GM21825 (cell line): ENCODE data around the gene OSBPL6.
A peak's percentile ranks its signal among the peaks of the same experiment; 100 is the strongest.

ENCODE experiments used
- ATAC-seq: cut with Tn5 transposase; IDR thresholded peaks from one replicate; pipeline ENCODE4 v1.9.1; 2021; ENCODE audit warnings: mild to moderate bottlenecking, moderate library complexity; ENCODE audit not compliant: unreplicated experiment

OSBPL6 gene

DNA sequence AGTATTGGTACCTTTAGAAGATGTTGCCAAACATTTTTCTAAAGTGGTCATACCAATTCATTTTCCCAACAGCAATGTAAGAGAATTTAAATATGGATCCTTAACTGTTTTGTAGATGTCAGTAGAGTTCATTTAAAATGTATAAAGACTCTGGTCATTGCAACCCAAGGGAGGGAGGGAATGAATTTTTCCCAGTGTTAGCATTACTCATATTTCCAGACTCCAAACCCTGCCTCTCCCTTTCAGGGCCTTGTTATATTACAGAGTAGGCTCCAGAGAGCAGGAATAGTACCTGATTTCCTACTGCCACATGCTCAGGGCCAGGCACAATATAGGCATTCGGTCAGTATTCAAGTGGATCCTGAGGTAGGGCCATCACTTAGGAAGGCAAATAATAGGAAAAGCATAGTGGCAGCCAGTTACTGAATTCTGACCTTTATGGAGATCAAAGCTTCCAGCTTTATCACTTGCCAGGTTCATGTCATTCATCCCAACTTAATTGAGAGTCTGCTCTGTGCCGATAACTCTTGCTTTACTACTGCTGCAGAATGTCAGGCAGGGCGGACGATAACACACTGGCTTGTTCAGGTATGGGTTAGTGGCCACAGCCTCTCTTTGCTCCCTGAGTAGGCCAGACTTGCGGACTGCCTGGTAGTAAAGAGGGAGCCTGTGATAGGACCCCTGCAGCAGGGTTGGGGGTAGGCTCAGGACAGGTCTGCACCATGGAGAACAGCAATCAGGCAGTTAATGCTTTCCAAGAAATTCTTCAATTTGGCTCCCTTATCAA, 75.3 kb downstream of the OSBPL6 start:
- ATAC-seq: no peak

DNA sequence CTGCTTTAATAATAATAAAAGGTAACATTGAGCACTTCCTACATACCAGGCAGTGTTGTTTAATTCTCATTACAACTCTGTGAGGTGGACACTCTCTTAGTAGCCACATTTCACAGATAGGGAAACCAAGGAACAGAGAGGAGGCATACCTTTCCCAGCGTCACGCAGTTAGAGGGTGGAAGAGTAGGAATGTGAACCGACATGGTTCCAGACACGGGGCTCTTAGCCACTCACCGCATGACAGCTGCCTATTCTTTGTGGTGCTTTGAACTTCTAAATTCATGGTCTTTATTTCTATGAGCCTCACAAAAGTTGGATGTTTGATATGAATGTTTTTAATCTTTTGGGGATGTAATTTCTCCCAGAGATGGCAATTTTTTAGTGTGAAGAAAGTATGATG, 76.0 kb downstream of the OSBPL6 start:
- no peak for ATAC-seq

DNA sequence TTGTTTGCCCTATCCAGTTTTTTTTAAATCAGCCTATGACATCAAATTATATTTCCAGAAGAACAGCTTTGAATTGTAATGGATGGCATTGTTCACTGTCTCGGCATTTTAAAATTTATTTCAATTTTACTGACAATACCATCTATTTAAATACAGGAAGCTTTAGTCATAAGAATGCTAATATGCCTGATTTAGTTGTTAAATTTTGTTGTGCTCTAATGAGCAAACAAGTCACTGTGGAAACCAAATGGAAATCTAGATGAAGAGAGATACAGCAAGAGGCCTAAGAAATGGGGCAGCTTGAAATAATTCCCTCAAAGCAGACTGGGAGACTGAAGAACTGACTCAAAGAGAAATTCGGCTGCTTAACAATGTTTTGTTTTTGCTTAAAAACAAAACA, 76.8 kb downstream of the OSBPL6 start:
- ATAC-seq: no peak

DNA sequence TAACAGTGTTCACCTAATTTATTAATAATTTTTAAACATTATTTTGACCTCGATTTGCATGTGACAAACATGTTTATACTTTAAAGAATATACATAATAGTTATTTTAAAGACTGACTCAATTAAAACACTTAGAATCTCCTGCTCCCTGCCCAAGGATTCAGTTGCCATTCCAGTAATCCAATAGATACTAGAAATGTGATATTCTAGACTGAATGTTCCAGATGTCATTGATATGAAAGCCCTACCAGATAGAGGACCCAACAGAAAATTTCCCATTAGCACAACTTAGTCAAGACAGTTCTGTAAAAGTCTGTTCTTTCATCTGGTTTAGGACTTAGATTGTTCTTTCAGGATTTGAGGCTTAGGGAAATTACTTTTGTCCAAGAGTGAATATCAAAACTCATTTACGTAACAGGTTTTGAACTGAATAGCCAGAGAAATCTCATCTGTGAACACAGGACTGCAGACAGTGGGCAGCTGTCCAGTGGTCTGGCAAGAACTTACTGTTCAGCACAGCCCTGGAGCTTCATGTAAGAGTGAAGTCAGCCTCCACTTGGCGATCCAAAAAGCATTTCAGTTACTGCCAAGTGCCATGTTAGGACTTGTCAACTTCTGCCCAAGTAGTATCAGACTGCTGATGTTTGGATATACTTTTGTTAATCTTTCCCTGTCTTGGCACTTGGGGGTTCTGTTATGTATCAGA, 77.5 kb downstream of the OSBPL6 start:
- no peak for ATAC-seq

DNA sequence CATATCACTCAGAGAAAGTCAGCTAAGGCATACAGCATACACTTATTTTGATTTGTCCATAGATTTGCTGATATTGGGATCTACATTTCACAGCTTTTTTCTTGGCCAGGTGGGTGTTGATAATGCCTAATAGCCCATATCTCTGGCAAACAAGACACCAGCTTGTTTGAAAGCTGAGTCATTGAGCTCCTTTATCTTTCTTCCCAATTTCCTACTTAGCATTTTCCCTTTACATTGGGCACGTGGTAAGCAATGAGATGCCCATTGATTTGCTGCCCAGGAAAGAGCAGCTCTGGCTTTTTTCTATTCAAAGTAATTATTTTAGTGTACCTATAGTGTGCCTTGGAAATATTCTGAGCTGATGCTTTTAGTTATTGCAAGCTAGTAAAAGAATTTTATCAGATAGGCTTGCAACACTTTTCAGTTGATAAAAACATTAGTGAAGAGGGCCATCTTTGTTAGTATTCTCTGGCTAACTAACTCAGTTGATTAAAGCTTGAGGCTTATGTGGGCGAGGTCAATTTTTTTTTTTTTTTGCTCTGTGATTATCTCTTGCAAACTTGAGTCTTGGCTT, 79.6 kb downstream of the OSBPL6 start:
- ATAC-seq: no peak

DNA sequence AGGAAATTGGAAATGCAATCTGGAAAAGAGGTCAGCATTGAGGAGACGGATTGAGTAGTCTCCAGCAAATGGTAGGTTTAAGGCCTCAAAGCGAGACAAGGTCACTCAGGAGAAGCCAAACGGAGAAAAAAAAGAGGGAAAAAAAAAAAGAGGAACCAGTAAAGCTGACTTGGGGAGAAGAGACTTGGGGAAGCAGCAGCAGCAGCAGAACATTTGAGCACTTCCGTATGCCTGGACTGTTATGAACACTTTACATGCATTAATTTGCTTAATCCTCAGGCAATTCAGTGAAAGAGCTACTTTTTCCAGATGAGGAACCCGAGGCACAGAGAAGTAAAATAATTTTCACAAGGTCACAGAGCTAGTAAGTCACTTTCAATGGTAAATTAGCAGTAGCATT, 81.3 kb downstream of the OSBPL6 start:
- no peak for ATAC-seq

DNA sequence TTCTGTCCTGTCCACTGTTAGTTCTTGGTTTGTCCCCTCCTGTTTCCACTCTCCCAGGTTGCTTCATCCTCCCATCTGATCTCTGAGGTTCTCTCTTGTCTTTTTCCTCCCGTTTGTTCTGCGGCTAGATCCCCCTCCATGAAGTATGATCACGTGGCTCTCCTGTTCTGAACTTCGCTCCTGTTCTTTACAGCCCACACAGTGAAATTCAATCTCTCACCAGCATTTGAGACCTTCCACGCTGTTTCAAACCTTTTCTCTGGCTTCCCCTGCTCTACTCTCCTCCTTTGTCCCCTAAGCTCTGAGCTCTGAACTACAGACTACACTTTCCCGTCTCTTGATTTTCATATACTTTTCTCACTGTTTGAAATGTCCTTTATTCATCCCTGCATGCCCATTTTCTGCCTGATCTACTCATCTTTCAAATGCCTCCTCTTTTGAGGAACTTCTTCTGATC, 83.5 kb downstream of the OSBPL6 start:
- no peak for ATAC-seq

DNA sequence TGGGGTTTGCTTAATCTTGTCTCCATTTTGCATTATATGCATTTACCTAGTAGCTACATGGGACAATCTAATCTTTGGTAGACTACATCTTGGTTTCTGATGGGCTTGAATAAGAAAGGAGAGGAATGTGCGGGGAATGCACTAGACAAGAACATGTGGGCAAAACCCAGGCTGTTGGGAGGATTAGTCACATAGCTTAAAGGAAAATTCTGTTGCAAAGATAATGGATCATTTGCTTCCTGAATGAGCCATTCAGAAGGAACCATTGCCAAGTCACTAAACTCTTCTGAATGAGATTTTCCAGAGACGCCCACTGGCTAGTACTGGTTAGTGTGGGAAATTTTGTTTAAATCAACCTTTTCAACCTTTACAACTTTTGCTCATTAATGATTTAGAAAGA, 84.8 kb downstream of the OSBPL6 start:
- no peak for ATAC-seq

DNA sequence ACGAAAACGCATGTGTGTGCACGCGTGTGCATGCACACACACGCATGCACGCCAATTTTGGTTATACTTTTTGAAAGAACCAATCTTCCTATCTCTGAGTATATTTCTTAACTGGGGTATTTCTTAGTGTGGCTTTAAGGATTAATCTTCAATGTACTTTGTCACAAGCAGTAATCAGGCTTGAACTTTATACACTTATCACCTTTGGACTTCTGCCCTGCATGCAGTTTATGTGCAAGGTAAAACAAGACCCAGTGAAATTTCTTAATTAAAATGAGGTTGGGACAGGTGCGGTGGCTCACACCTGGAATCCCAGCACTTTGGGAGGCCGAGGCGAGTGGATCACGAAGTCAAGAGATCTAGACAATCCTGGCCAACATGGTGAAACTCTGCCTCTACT, 85.3 kb downstream of the OSBPL6 start:
- ATAC-seq: no peak

DNA sequence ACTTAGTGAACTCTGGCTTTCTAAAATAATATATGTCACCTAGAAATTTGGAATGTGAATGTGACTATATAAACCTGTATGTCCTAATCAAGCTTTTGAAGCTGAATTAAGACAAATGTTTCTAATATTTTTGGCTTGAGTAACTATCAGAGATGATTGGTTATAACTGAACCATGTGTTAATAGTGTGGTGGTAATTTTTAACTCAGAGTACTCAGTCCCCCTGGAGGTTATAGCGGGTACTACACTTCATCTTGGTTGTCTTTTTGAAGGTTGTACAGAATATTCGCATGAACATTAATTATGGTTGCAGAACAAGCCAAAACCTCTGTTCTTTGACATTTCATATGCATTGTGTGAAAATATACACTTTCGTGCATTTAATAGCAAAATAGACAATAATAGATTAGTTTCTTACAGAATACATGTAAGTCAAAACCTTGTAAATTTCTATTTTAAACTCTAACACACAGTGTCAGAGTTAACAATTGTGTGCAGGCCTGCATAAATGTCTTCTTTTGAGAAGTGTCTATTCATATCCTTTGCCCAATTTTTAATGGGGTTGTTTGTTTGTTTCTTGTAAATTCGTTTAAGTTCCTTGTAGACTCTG, 86.0 kb downstream of the OSBPL6 start:
- ATAC-seq: peak; percentile 79

DNA sequence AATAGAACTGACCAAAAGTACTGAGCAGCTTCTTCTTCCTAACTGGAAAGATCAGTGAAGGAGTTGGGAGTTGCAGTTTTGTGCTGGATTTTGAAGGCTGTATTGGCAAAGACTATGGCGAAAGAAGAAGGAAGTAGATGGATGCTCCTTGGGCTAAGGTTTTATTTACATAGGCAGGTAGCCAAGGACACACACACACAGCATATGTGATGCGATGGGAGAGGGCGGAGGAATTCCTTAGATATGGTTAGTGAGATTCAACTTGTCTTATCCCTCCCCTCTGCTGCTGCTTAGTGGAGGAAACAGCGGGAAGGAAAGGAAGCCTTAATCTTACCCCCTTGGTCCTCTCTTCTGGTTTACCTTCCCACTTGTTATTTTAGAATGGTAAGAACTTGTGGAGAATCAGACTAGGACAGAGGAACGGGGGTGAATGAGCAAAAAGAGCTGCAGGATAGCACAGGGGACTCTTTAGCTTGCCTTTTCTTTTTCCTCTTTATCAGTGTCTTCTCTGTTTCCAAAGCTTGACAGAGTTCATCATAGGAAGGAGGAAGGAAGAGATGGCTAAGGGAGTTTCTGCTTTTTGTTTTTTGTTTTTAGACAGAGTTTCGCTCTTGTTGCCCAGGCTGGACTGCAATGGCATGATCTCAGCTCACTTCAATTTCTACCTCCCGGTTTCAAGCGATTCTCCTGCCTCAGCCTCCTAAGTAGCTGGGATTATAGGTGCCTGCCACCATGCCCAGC, 87.9 kb downstream of the OSBPL6 start:
- ATAC-seq: no peak

DNA sequence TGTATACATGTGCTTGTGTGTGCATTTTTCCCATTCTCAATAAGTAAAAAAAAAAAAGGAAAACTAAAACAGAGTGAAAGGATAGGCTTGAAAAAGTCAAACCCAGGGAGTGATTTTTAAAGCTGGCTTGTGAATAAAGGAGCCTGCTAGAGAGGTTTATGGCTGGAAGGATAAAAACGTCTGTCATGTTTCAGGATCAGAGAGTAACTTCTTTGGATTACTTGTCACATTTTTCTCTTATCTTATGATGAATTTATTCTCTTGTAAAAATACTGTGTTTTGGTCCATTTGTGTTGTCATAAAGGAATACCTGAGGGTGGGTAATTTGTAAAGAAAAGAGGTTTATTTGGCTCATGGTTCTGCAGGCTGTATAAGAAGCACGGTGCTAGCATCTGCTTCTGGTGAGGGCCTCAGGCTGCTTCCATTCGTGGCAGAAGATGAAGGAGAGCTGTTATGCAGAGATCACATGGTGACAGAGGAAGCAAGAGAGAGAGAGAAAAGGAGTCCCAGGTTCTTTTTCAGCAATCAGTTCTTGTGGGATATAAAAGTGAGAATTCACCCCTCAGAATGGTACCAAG, 89.1 kb downstream of the OSBPL6 start:
- no peak for ATAC-seq

DNA sequence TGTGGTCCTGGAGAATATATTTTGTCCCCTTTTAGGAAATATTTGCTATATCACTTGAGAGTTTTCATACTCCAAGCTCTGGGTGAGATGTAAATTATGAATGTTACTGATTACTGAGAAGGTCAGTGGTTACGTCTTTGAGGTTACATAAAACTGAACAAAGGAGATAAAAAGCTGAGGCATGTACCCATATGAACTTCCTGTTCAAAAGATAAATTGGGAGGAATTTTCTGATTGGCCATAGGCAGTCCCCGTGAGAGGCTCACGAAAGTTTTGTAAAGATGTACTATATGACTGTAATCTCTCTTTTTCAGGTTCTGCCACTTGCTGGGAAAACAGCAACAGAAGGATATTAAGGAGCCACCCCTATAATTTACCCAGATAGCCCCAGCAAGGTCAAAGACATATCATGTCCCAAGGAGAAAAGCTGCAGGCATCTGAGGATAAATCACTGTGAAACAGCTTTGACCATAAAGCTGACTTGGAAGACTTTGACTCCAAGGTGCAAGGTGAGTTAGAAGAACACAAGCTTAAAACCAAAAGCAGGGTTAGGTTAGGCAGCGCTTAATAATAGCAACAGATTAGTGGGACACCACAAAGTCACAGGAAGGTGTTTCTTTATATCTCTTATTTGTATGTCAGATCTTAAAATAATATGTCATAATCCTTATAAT, 90.4 kb downstream of the OSBPL6 start:
- no peak for ATAC-seq

DNA sequence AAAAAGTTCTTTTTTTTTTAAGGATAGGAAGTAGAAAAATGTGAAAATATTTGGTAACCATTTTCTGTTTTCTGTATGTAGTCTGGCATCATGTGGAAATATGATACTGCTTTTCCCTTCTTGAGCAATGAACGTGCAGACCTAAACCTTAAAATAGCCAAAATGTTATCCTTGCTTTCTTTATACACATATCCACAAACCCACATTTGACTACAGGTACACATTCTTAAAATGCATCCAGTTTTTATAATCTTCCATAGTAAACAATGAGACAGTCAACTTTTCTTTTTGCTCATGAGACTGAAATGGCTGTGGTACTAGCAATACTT, 90.9 kb downstream of the OSBPL6 start:
- no peak for ATAC-seq

DNA sequence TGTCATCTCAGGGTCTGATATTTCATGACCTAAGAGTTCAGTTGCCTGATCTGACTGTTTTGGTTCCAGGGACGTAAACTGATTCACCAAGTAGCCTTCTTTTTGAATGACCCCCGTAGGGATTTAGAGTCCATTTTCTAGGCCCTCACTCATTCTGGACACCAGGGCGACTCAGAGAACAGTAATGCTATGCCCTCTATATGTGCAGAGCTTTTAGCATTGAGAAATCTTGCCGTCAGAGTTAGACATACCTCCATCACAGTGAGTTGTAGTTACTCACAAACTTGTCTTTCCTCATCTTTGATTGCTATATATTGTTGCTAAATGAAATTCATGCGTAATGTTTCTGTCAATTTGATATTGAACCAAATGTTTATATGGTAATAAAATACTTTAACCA, 92.3 kb downstream of the OSBPL6 start:
- ATAC-seq: no peak

DNA sequence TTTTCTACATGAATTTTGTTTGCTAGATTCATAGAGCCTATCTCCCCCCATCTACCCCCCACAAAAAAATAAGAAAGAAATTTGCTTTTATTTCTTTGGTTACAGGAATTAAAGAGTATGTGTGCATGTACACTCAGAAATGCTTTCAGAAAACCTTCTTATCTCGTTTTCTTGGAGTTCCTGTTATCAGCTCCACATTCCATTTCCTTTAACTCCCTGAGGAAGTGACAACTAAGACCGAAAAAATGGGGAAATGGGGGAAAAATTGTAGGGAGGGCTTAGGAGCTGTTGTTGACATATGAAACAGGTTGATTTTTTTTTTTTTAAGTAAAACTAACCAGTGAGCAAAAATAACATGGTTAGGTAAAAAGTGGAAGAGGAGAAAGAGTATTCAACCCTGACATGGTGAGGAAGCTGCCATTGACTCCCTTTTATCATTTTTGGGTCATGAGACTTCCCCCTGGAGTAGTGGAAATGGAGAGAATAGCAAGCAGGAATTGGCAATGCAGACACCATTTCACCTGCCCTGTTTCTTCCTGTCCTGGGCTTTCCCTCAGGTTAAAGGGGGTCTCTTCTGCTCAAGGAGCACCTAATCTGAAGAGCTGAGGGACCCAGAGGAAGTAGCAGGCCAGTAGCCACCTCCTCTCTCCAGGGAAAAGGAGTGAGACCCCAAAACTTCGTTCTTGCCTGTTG, 93.5 kb downstream of the OSBPL6 start:
- no peak for ATAC-seq

DNA sequence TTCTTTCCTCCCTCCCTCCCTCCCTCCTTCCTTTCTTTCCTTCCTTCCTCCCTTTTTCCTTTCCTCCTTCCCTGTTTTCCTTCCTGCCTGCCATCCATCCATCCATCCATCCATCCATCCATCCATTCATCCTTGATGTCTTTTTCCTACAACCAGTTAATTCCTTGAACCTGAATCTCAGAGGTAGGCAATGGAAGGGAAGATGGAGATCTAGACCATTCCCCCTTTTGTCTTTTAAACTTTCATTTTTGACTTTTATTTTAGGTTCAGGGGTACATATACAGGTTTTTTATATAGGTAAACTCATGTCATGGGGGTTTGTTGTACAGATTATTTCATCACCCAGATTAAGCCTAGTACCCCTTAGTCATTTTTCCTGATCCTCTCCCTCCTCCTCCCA, 97.4 kb downstream of the OSBPL6 start:
- ATAC-seq: no peak

DNA sequence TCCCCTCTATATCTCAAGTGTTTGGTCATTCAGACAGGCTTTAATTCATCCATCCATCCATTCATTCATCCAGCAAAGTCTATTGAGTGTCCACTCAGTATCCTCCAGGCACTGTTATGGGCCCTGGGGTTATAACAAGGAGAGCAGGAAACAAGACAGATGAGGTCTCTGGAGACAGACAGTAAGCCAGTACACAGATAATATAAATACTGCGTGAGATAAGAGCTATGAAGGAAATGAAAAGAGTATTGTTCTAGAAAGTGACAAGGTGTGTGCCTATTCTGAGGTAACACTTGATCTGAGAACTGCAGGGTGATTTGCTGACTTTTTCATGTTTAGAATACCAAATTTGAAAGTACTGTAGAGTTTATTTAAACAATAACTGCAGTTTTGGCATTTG, 98.3 kb downstream of the OSBPL6 start:
- no peak for ATAC-seq

DNA sequence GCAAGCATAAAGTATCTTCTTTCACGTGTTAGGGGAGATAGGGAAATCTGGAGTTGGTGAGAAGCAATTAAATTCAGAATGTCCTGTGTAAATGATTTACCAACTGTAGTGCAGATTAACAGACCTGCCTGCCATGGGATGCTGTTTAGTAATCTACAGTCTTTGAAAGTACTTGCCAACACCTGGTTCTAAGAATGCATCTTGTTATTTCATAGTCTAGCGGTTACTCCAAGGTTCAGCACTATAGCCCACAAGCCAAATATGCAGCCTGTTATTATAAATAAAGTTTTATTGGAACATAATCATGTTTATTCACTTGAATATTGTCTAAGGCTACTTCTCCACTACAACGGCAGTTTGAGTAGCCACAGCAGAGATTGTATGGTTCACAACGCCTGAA, 100.8 kb downstream of the OSBPL6 start:
- no peak for ATAC-seq

DNA sequence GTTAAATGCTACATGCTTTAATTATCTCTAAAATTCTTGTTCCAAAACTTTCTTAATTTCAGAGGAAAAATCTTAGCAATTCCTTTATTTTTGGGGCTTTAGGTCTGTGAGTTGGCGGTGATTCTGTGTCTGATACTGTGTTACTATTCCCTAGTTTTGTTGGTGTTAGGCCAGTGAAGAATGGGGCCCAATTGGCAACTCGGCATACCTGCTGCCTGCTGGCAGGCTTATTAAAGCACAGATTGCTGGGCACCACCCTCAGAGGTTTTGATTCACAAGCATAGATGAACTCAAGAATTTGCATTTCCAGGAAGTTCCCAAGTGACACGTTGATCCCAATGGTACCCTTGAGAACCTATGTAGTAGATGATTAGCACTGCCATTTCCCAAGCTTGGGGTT, 101.6 kb downstream of the OSBPL6 start:
- no peak for ATAC-seq
